GM12891 (cell line): ENCODE results near the gene TEX2.

Experiments
- PAX5 ChIP-seq: IDR thresholded peaks from 2 replicates; pipeline ENCODE4 v1.6.1; 2011; ENCODE audit warnings: low read length, moderate library complexity, mild to moderate bottlenecking; ENCODE audit not compliant: insufficient read depth, severe bottlenecking
- POLR2A ChIP-seq: IDR thresholded peaks from 2 replicates; pipeline ENCODE4 v1.6.1; 2011; ENCODE audit warnings: low read depth, low read length, control low read depth
- POLR2AphosphoS5 ChIP-seq: IDR thresholded peaks from 2 replicates; pipeline ENCODE4 v1.6.1; 2011; ENCODE audit warnings: low read depth, low read length, control low read depth
- POU2F2 ChIP-seq: IDR thresholded peaks from 2 replicates; pipeline ENCODE4 v1.6.1; 2011; ENCODE audit warnings: low read depth, mild to moderate bottlenecking, control low read depth, low read length, moderate library complexity
- SPI1 ChIP-seq: IDR thresholded peaks from 2 replicates; pipeline ENCODE4 v1.6.1; 2011; ENCODE audit warnings: low read depth, low read length, control low read depth
- TAF1 ChIP-seq: IDR thresholded peaks from 2 replicates; pipeline ENCODE4 v1.6.1; 2011; ENCODE audit warnings: low read depth, low read length, control low read depth

- TF ChIP-seq POLR2A = no peak
- no peak for TF ChIP-seq TAF1
- no peak for TF ChIP-seq POLR2AphosphoS5
- no peak for TF ChIP-seq SPI1
- TF ChIP-seq PAX5 = no peak
- TF ChIP-seq POU2F2 = no peak
Observed at GRCh38 chr17:64243340-64243739, 19.7 kb downstream of the TEX2 start.
